Vagina (tissue), 2 donors: ENCODE results near the gene C2orf76.

ENCODE experiments used
- POLR2A ChIP-seq, 2 donors: fragments of 450-650 bp; IDR thresholded peaks; one replicate each; pipeline ENCODE4 v1.6.1; 2017; ENCODE audit warnings: antibody characterized with exemption in 2 of 2, mild to moderate bottlenecking in 2 of 2, moderate library complexity in 2 of 2
- TF ChIP-seq, protein P1 (sequence below), 3 experiments: fragments of 450-650 bp in 2 of 3; fragments of 200-600 bp in 1 of 3; sonication (generic) in 1 of 3; IDR thresholded peaks; one replicate each; pipeline ENCODE4 v1.5.1; 2017 to 2019; ENCODE audit warnings: antibody characterized with exemption in 3 of 3, mild to moderate bottlenecking in 2 of 3, moderate library complexity in 2 of 3

DNA sequence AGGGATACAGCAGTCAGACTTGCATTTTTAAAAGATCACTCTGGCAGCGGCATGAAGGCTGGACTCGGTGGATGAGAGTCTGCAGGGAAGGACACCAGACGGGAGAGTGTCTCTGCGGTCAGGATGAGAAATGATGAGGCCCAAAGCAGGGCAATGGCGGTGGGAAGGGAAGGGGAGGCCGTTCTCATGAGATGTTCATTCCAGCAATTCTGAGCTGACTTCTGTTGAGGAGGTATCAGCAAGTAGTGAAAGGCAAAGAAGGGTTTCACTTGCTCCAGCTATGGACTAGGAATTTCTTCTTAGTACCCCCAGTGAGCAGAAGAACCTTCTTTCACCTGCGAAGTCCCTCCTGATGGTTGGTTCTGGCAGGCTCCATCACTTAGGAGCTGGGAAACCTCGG lies 80.0 kb downstream of the C2orf76 start:
- no peak for TF ChIP-seq POLR2A (IDR thresholded peaks at IDR 0.05)
- TF ChIP-seq, protein P1, sequence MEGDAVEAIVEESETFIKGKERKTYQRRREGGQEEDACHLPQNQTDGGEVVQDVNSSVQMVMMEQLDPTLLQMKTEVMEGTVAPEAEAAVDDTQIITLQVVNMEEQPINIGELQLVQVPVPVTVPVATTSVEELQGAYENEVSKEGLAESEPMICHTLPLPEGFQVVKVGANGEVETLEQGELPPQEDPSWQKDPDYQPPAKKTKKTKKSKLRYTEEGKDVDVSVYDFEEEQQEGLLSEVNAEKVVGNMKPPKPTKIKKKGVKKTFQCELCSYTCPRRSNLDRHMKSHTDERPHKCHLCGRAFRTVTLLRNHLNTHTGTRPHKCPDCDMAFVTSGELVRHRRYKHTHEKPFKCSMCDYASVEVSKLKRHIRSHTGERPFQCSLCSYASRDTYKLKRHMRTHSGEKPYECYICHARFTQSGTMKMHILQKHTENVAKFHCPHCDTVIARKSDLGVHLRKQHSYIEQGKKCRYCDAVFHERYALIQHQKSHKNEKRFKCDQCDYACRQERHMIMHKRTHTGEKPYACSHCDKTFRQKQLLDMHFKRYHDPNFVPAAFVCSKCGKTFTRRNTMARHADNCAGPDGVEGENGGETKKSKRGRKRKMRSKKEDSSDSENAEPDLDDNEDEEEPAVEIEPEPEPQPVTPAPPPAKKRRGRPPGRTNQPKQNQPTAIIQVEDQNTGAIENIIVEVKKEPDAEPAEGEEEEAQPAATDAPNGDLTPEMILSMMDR (IDR thresholded peaks at IDR 0.05): no peak
